ENCODE results near the gene BRCC3. TPM values are rescaled to one million over a fixed set of nuclear protein-coding genes. Genes with fewer than 3 reads are reported as not detected.
A peak's percentile ranks its signal among the peaks of the same experiment; 100 is the strongest.

BRCC3 gene
- polyA plus RNA-seq, 1 donor = 12.1 TPM

- DNase-seq = peak; percentile 73
These were observed 14.2 kb upstream of the BRCC3 start for GRCh38 chrX:155056877-155057792.

- no peak for DNase-seq
These were observed 9.5 kb upstream of the BRCC3 start for GRCh38 chrX:155061760-155062159.

GRCh38 chrX:155065035-155065734 is 6.1 kb upstream of the BRCC3 start:
- no peak for DNase-seq

GRCh38 chrX:155068165-155068564 is 3.1 kb upstream of the BRCC3 start:
- DNase-seq = no peak

GRCh38 chrX:155069414-155069813 is 1.9 kb upstream of the BRCC3 start:
- DNase-seq = no peak

GRCh38 chrX:155070038-155070437 is 1.3 kb upstream of the BRCC3 start:
- DNase-seq = no peak

- DNase-seq = no peak
These were observed 689 bp upstream of the BRCC3 start for GRCh38 chrX:155070663-155070974.

GRCh38 chrX:155071694-155072280 is 479 bp downstream of the BRCC3 start:
- no peak for DNase-seq

GRCh38 chrX:155086202-155086840 is 15.0 kb downstream of the BRCC3 start:
- no peak for DNase-seq

GRCh38 chrX:155086961-155087735 is 15.8 kb downstream of the BRCC3 start:
- DNase-seq = no peak

GRCh38 chrX:155094468-155095061 is 23.3 kb downstream of the BRCC3 start:
- DNase-seq = no peak

- no peak for DNase-seq
These were observed 34.6 kb downstream of the BRCC3 start for GRCh38 chrX:155105919-155106318.

GRCh38 chrX:155108427-155108826 is 37.1 kb downstream of the BRCC3 start:
- DNase-seq = no peak

- DNase-seq = no peak
These were observed 40.9 kb downstream of the BRCC3 start for GRCh38 chrX:155112171-155112570.

GRCh38 chrX:155113097-155113496 is 41.8 kb downstream of the BRCC3 start:
- no peak for DNase-seq

GRCh38 chrX:155115174-155115819 is 44.0 kb downstream of the BRCC3 start:
- no peak for DNase-seq

- no peak for DNase-seq
These were observed 56.2 kb downstream of the BRCC3 start for GRCh38 chrX:155127465-155127864.

- DNase-seq = no peak
These were observed 56.6 kb downstream of the BRCC3 start for GRCh38 chrX:155127940-155128339.

- no peak for DNase-seq
These were observed 60.8 kb downstream of the BRCC3 start for GRCh38 chrX:155132110-155132509.

- no peak for DNase-seq
These were observed 62.9 kb downstream of the BRCC3 start for GRCh38 chrX:155134255-155134654.

GRCh38 chrX:155143959-155144548 is 72.7 kb downstream of the BRCC3 start:
- no peak for DNase-seq
